22Rv1 (cell line): ENCODE results near the gene EIPR1.

ENCODE experiments used
- H3K27ac ChIP-seq: fragments of 450-650 bp; 2 replicates; pipeline ENCODE4 v1.5.1; 2017
- CTCF ChIP-seq: fragments of 450-650 bp; IDR thresholded peaks from 2 replicates; pipeline ENCODE4 v1.5.1; 2017; ENCODE audit warnings: mild to moderate bottlenecking
- ZFX ChIP-seq: fragments of 450-650 bp; IDR thresholded peaks from 2 replicates; pipeline ENCODE4 v1.6.1; 2017; ENCODE audit warnings: antibody characterized with exemption, borderline replicate concordance

EIPR1 gene

GRCh38 chr2:3324404-3325281, 53.0 kb downstream of the EIPR1 start:
- no peak overlapping the region for H3K27ac ChIP-seq
- TF ChIP-seq ZFX (no peak), CTCF (no peak)

GRCh38 chr2:3324036-3324386, 53.6 kb downstream of the EIPR1 start:
- H3K27ac ChIP-seq, result no peak overlapping the region
- TF ChIP-seq CTCF, result no peak

GRCh38 chr2:3323360-3324035, 54.1 kb downstream of the EIPR1 start:
- H3K27ac ChIP-seq, result no peak overlapping the region
- no peak for TF ChIP-seq CTCF

GRCh38 chr2:3322311-3322970, 55.2 kb downstream of the EIPR1 start:
- TF ChIP-seq CTCF, result no peak
- TF ChIP-seq ZFX, result no peak

GRCh38 chr2:3321825-3322224, 55.8 kb downstream of the EIPR1 start:
- TF ChIP-seq ZFX (no peak), CTCF (no peak)

More at GRCh38 chr2:3322311-3322970, 55.2 kb downstream of the EIPR1 start:
- H3K27ac ChIP-seq, result no peak overlapping the region

GRCh38 chr2:3320910-3321605, 56.6 kb downstream of the EIPR1 start:
- H3K27ac ChIP-seq, result no peak overlapping the region

More at GRCh38 chr2:3321825-3322224, 55.8 kb downstream of the EIPR1 start:
- no peak overlapping the region for H3K27ac ChIP-seq

More at GRCh38 chr2:3320910-3321605, 56.6 kb downstream of the EIPR1 start:
- TF ChIP-seq CTCF (no peak), ZFX (no peak)
